Measurements from ENCODE around the gene SLC29A1. TPM values are rescaled to one million over a fixed set of nuclear protein-coding genes. Genes with fewer than 3 reads are reported as not detected.
A peak's percentile ranks its signal among the peaks of the same experiment; 100 is the strongest.

Gene SLC29A1
- total RNA-seq, 1 experiment from 2014 or later: 54.7 TPM

- BruUV-seq (replicated peaks): no TSS peak
Observed at GRCh38 chr6:44202332-44202971, 20.9 kb upstream of the SLC29A1 start.

GRCh38 chr6:44202972-44203750 lies 20.2 kb upstream of the SLC29A1 start:
- Histone ChIP-seq H3F3A (ENCODE audit: low read length, unreplicated experiment) (no peaks in the 10 kb centered on the region), H3K4me1 (ENCODE audit: insufficient read depth, low read length) (peaks cover 15% of the 10 kb centered on the region), H4K20me1 (ENCODE audit: low read length) (no peaks in the 10 kb centered on the region), H3K9me3 (ENCODE audit: low read length) (no peaks in the 10 kb centered on the region), H3K27me3 (ENCODE audit: low read length) (no peaks in the 10 kb centered on the region), H3K27ac (ENCODE audit: low read length) (no peak overlapping the region), H3K4me2 (ENCODE audit: low read length) (no peak overlapping the region), H3K9ac (ENCODE audit: low read length) (no peak overlapping the region), H3K4me3 (ENCODE audit: low read length) (no peak overlapping the region), H3K9me2 (replicated peaks; ENCODE audit: low read length) (no peaks in the 10 kb centered on the region), H2AFZ (ENCODE audit: low read length) (peak overlapping the region; percentile 43; the same call in 1 of the 2 replicates), H3K79me2 (ENCODE audit: low read length) (no peaks in the 10 kb centered on the region), H3K36me3 (ENCODE audit: low read depth, low read length) (no peaks in the 10 kb centered on the region)
- CTCF ChIA-PET: interaction anchor here (0.7 kb wide), 1 partner anchor 31 kb away, joined by 3 read pairs; no protein-coding TSS in a partner anchor
- intact Hi-C loops (cut with micrococcal nuclease): no loop called here
- DNase-seq: peak; percentile 45
- POLR2A ChIA-PET (ENCODE audit: unreplicated experiment): no interaction called here
- no peak for ATAC-seq
- no TSS peak for BruUV-seq (replicated peaks)
- TF ChIP-seq EZH2 (IDR thresholded peaks at IDR 0.05; ENCODE audit: low read length, unreplicated experiment): no peak
- no peak for TF ChIP-seq EZH2phosphoT487 (IDR thresholded peaks at IDR 0.05; ENCODE audit: borderline replicate concordance, low read length)

More at GRCh38 chr6:44202332-44202971, 20.9 kb upstream of the SLC29A1 start:
- H3F3A ChIP-seq (ENCODE audit: low read length, unreplicated experiment): no peaks in the 10 kb centered on the region
- DNase-seq: no peak
- no peak overlapping the region for H2AFZ ChIP-seq (ENCODE audit: low read length)
- H3K4me3 ChIP-seq (ENCODE audit: low read length): no peak overlapping the region
- ChIA-PET POLR2A (ENCODE audit: unreplicated experiment) (no interaction called here), CTCF (no interaction called here)
- H3K27ac ChIP-seq (ENCODE audit: low read length): no peak overlapping the region
- no peaks in the 10 kb centered on the region for H3K79me2 ChIP-seq (ENCODE audit: low read length)
- no peak for ATAC-seq
- H3K9ac ChIP-seq (ENCODE audit: low read length): no peak overlapping the region
- H3K9me2 ChIP-seq (replicated peaks; ENCODE audit: low read length): no peaks in the 10 kb centered on the region
- intact Hi-C loops (cut with micrococcal nuclease): no loop called here
- no peaks in the 10 kb centered on the region for H3K9me3 ChIP-seq (ENCODE audit: low read length)
- TF ChIP-seq EZH2 (IDR thresholded peaks at IDR 0.05; ENCODE audit: low read length, unreplicated experiment) (no peak), CTCF (conservative IDR thresholded peaks at IDR 0.05; ENCODE audit: low read depth, low read length) (no peak), EZH2phosphoT487 (IDR thresholded peaks at IDR 0.05; ENCODE audit: borderline replicate concordance, low read length) (no peak)
- no peak overlapping the region for H3K4me2 ChIP-seq (ENCODE audit: low read length)
- no peaks in the 10 kb centered on the region for H4K20me1 ChIP-seq (ENCODE audit: low read length)
- H3K27me3 ChIP-seq (ENCODE audit: low read length): no peaks in the 10 kb centered on the region
- H3K4me1 ChIP-seq (ENCODE audit: insufficient read depth, low read length): peaks cover 15% of the 10 kb centered on the region
- no peaks in the 10 kb centered on the region for H3K36me3 ChIP-seq (ENCODE audit: low read depth, low read length)

GRCh38 chr6:44203955-44204354 lies 19.4 kb upstream of the SLC29A1 start:
- no TSS peak for BruUV-seq (replicated peaks)
- no peaks in the 10 kb centered on the region for H3K36me3 ChIP-seq (ENCODE audit: low read depth, low read length)
- H3F3A ChIP-seq (ENCODE audit: low read length, unreplicated experiment): no peaks in the 10 kb centered on the region
- H4K20me1 ChIP-seq (ENCODE audit: low read length): no peaks in the 10 kb centered on the region
- no peak overlapping the region for H2AFZ ChIP-seq (ENCODE audit: low read length)
- H3K27me3 ChIP-seq (ENCODE audit: low read length): no peaks in the 10 kb centered on the region
- H3K27ac ChIP-seq (ENCODE audit: low read length): no peak overlapping the region
- H3K9ac ChIP-seq (ENCODE audit: low read length): no peak overlapping the region
- intact Hi-C loops (cut with micrococcal nuclease): no loop called here
- H3K9me3 ChIP-seq (ENCODE audit: low read length): no peaks in the 10 kb centered on the region
- H3K4me1 ChIP-seq (ENCODE audit: insufficient read depth, low read length): peaks cover 15% of the 10 kb centered on the region
- CTCF ChIA-PET: no interaction called here
- POLR2A ChIA-PET (ENCODE audit: unreplicated experiment): no interaction called here
- ATAC-seq (no peak), DNase-seq (peak; percentile 55)
- H3K4me3 ChIP-seq (ENCODE audit: low read length): no peak overlapping the region
- H3K79me2 ChIP-seq (ENCODE audit: low read length): no peaks in the 10 kb centered on the region
- no peak for TF ChIP-seq EZH2 (IDR thresholded peaks at IDR 0.05; ENCODE audit: low read length, unreplicated experiment)
- no peak for TF ChIP-seq CTCF (conservative IDR thresholded peaks at IDR 0.05; ENCODE audit: low read depth, low read length)
- no peak for TF ChIP-seq EZH2phosphoT487 (IDR thresholded peaks at IDR 0.05; ENCODE audit: borderline replicate concordance, low read length)
- no peaks in the 10 kb centered on the region for H3K9me2 ChIP-seq (replicated peaks; ENCODE audit: low read length)
- no peak overlapping the region for H3K4me2 ChIP-seq (ENCODE audit: low read length)
